Panc1 (cell line): Measurements from ENCODE around the gene GEN1.

Source experiments
- POLR2AphosphoS5 ChIP-seq: IDR thresholded peaks from 2 replicates; pipeline ENCODE4 v1.6.1; 2012; ENCODE audit warnings: mild to moderate bottlenecking, low read depth, low read length, moderate library complexity
- SIN3A ChIP-seq: IDR thresholded peaks from 2 replicates; pipeline ENCODE4 v1.6.1; 2012; ENCODE audit warnings: low read depth, mild to moderate bottlenecking, low read length, moderate library complexity, borderline replicate concordance; ENCODE audit not compliant: insufficient read depth
- TCF7L2 ChIP-seq: IDR thresholded peaks from 2 replicates; pipeline ENCODE4 v1.6.1; 2011; ENCODE audit warnings: mild to moderate bottlenecking, low read depth, low read length, inconsistent platforms
- TF ChIP-seq, protein P1 (sequence below): fragments of 450-650 bp; IDR thresholded peaks from 2 replicates; pipeline ENCODE4 v1.5.1; 2017; ENCODE audit warnings: mild to moderate bottlenecking
- TF ChIP-seq, protein P2 (sequence below), 2 experiments: IDR thresholded peaks; 2 replicates each; pipeline ENCODE4 v1.6.1; 2011 to 2012; ENCODE audit warnings: low read depth in 2 of 2, control low read depth in 1 of 2, low read length in 1 of 2, mild to moderate bottlenecking in 1 of 2, moderate library complexity in 1 of 2; ENCODE audit not compliant: insufficient read depth in 1 of 2

DNA sequence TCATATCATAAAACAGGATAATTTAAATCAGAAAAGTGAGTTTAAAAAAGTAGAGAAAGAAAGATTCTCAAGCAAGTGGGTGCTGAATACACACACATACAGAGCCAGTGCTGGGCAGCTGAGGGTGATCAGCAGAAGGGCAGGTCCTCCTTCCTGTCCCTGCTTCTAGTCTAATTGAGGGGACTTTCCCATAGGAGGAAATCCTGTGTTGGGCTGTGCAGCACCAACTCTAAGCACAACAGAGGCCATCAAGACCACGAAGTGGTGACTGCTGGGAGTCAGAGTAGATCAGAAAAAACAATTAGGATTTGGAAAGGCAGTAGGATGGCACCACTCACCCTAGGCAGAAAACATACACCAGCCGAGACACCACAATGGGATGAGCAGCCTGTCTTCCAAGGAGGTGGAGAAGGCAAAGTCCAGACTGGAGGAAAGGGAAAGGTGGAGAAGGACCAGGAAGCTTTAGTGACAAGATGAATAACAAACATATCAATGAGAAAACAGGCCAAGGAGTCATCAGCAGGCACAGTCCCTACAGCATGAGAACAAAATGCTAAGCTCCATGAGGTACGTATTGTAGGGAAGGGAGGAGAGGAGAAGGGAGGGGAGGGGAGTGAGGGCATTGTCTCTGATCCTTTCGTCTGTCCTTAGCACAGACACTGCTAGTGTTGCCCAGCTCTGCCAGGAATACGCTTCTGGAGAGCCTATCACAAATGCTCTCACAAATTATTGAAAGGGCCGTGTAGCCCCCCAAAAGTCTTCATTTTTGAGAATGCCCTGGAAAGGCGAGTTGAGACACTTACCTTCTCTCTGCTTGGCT is 45.6 kb downstream of the GEN1 start:
- TF ChIP-seq, protein P1, sequence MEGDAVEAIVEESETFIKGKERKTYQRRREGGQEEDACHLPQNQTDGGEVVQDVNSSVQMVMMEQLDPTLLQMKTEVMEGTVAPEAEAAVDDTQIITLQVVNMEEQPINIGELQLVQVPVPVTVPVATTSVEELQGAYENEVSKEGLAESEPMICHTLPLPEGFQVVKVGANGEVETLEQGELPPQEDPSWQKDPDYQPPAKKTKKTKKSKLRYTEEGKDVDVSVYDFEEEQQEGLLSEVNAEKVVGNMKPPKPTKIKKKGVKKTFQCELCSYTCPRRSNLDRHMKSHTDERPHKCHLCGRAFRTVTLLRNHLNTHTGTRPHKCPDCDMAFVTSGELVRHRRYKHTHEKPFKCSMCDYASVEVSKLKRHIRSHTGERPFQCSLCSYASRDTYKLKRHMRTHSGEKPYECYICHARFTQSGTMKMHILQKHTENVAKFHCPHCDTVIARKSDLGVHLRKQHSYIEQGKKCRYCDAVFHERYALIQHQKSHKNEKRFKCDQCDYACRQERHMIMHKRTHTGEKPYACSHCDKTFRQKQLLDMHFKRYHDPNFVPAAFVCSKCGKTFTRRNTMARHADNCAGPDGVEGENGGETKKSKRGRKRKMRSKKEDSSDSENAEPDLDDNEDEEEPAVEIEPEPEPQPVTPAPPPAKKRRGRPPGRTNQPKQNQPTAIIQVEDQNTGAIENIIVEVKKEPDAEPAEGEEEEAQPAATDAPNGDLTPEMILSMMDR, result no peak
- no peak for TF ChIP-seq POLR2AphosphoS5
- TF ChIP-seq SIN3A, result no peak
- TF ChIP-seq, protein P2, sequence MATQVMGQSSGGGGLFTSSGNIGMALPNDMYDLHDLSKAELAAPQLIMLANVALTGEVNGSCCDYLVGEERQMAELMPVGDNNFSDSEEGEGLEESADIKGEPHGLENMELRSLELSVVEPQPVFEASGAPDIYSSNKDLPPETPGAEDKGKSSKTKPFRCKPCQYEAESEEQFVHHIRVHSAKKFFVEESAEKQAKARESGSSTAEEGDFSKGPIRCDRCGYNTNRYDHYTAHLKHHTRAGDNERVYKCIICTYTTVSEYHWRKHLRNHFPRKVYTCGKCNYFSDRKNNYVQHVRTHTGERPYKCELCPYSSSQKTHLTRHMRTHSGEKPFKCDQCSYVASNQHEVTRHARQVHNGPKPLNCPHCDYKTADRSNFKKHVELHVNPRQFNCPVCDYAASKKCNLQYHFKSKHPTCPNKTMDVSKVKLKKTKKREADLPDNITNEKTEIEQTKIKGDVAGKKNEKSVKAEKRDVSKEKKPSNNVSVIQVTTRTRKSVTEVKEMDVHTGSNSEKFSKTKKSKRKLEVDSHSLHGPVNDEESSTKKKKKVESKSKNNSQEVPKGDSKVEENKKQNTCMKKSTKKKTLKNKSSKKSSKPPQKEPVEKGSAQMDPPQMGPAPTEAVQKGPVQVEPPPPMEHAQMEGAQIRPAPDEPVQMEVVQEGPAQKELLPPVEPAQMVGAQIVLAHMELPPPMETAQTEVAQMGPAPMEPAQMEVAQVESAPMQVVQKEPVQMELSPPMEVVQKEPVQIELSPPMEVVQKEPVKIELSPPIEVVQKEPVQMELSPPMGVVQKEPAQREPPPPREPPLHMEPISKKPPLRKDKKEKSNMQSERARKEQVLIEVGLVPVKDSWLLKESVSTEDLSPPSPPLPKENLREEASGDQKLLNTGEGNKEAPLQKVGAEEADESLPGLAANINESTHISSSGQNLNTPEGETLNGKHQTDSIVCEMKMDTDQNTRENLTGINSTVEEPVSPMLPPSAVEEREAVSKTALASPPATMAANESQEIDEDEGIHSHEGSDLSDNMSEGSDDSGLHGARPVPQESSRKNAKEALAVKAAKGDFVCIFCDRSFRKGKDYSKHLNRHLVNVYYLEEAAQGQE (IDR thresholded peaks at IDR 0.05; ENCODE audit: insufficient read depth in 1 of 2, low read depth in 2 of 2, low read length in 1 of 2), result no peak
- TF ChIP-seq TCF7L2, result no peak
